HG03175 (cell line): ENCODE results near the gene PITPNC1.
"Not testable (repeated sequence)": the region's sequence is repeated elsewhere in the genome, so short reads cannot be mapped to it uniquely, and the experiment has no call there.

Experiments used
- ATAC-seq: cut with Tn5 transposase; IDR thresholded peaks from one replicate; pipeline ENCODE4 v1.9.1; 2021; ENCODE audit warnings: mild to moderate bottlenecking, moderate library complexity; ENCODE audit not compliant: unreplicated experiment

Gene PITPNC1

GRCh38 chr17:67503739-67504138, 126.7 kb downstream of the PITPNC1 start:
- no peak for ATAC-seq

GRCh38 chr17:67504182-67504581, 127.1 kb downstream of the PITPNC1 start:
- ATAC-seq: no peak

DNA sequence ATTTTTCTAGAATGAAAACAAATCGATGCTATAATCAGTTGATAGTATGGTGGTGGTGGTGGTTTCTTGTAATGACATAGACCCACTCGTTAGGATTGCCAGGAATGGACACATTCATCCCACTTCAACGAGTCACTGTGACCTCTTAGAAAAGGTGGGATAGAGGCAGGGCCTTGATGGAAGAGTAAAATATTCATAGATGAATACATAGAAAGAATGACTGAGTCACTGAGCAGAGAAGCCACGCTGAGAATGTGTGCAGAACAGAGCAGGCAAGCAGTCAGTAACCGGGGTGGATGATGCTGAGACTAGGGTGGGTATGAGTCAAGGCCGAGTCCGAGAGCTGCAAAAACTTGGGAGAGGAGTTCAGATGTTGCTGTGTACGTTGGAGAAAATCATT, 129.9 kb downstream of the PITPNC1 start:
- ATAC-seq: no peak

DNA sequence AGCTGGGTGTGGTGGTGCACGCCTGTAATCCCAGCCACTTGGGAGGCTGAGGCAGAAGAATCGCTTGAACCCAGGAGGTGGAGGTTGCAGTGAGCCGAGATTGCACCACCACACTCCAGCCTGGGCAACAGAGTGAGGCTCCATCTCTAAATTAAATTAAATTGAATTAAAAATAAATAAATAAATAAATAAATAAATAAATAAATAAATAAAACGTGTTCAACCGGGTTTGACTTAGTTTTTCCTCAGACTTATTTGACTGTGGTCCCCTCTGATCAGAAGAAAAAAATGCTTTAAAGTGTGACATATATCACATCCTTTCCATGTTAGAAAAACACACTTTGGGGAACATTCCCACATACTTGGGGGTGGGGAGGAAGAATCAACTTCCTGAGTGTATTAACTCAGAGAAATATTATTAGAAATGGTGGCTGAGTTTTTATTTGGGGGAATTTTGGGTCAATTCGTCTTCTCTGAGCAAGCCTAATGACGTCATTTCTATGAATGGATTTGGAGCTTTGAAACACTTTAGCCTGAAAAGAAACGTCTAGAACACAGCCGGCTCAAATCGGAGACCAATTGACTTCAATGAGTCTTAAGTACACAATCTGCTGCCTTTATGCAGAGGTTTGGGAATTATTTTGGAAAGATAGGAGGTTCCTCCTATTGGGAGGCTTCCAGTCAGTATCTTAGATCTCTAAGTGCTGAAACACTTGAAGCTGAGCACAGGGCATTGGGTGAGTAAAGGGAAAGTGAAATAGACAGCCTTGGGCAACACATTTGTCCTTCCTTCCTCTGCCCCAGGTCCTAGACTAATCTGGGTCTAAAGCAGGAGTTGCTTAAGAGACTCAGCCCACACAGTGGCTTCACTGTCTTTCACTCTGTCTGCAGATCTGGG, 132.6 kb downstream of the PITPNC1 start:
- no peak for ATAC-seq

- ATAC-seq: no peak
Observed at GRCh38 chr17:67511012-67511411, 133.9 kb downstream of the PITPNC1 start.

DNA sequence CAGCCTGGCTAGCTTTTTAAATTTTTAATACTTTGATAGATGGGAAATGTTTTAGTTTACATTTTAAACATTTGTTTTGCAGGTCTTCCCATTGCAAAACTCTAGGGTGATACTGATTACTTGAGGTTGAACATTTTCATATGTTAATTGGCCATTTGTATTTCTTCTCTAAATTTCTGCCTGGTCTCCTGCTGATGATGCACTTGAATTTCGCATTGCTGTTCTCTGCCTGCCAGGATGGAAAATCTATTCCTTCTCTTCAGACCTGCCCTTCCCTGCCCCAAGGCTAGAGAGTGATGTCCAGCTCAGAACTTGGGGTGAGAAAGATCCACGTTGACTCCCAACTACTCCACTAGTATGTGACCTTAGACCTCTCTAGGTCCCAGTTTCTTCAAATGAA, 134.7 kb downstream of the PITPNC1 start:
- no peak for ATAC-seq

DNA sequence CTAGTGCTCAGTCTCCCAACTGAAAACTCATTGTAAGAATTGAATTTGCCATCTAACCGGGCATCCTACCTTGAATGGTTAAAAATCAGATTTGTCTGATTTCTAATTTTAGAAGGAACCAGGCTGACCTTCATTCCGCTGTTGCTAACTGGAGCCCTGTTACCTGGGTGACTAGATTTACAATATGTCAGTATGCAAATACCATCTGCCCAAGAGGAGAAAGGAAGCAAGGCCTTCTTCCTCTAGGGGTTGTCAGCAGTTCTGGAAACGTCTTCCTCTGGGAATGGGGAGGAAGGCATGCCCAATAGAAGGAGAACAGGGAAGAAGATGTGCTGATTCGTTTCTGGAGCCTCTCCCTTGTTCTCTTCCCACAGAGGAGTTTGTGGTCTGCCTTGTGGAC, 137.9 kb downstream of the PITPNC1 start:
- no peak for ATAC-seq

DNA sequence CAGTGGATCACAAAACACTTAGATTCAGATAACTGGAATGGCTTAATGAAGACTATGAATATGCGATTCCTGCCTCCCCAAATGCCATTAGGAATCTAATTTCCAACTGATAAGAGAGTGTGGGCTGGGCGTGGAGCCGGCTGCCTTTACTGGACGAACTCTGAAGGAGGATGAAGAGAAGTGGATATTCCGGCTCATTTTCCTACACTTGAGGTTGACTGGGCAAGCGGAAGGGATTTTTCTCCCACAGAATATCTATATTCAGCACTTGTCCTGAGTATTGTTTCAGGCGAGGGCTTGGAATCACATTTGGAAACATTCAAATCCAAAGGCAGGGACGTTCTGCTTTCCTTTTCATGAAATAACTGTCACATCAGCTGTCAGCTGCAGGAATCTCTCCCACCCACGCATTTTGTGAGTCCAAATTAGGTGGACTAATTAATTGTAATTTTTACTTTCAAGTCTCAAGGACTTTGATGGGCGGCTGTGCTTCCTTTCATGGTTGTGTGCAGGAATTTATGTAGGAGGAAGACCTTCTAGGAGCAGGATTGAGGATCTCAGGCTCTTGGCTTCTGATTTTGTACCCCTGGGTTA, 138.5 kb downstream of the PITPNC1 start:
- no peak for ATAC-seq

GRCh38 chr17:67516571-67516970, 139.5 kb downstream of the PITPNC1 start:
- not testable (repeated sequence) for ATAC-seq

DNA sequence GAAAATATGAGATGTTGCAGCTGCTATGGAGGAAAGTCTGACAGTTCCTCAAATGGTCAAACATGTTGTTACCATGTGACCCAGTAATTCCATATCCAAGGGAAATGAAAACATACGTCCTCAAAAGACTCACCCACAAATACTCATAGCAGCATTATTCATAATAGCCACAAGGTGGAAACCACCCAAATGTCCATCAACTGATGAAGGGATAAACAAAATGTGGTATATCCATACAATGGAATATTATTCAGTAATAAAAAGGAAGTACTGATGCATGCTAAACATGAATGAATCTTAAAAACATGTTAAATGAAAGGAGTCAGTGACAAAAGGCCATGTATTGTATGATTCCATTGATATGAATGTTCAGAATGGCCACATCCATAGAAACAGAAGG, 140.2 kb downstream of the PITPNC1 start:
- ATAC-seq: no peak

DNA sequence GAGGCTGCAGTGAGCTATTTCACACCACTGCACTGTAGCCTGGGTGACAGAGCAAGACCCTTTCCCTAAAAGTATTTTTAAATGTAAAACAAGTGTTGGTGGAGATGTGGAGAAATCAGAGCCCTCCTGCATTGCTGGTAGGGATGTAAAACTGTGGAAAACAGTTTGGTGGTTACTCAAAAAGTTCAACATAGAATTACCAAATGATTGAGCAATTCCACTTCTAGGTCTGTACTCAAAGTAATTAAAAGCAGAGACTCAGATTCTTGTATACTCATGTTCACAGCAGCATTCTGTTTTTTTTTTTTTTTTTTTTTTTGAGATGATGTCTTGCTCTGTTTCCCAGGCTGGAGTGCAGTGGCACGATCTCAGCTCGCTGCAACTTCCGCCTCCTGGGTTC, 141.8 kb downstream of the PITPNC1 start:
- no peak for ATAC-seq

DNA sequence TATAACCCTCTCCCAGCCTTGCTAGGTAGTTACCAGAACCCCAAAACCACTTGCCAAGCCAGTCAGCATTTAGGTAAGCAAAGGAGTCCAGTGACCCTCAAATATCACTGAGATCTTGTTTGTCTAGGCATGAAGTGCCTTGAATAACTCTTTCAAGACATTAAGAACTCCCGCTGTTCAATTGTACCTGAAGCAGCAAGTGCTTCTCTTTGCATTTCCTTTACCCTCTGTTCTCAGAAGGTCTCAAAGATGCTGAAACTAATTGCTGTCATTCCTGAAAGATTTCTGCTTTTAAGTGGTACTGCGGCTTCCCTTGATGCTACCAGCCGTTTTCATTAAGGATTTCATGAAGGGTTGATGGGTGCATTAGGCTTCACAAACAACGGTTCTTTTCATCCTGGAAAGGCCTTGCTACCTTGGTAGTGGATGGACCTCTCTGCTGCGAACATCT, 142.7 kb downstream of the PITPNC1 start:
- no peak for ATAC-seq

DNA sequence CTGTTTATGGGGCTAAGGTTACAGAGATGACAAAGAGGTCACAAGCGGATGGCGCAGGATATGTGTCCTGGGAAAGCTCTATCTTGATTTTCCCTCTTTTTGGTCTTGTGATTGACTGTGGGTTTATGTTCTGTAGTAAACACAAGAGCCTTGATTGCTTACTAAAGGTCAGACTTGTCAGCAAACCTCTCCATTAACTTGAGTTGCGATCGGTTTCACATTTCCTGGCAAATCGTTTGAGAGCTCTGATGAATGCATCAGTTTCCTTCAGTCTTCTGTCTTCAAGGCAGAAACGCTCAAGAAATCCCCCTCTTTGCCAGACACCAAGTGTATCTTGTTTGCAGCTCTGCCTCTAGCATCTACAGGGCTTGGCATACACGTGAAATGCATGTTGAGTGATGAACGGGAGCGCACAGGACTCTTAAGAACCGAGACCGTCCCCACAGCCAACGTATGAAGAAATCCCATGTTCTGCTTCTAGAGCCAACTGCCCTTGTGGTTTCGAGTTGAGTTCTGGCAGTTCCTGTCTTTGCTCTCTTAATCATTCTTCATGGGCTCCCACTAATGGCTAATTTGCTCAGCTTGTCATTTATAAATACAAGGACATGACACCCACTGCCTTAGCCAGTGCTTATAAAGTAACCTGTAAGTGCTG, 143.3 kb downstream of the PITPNC1 start:
- no peak for ATAC-seq

DNA sequence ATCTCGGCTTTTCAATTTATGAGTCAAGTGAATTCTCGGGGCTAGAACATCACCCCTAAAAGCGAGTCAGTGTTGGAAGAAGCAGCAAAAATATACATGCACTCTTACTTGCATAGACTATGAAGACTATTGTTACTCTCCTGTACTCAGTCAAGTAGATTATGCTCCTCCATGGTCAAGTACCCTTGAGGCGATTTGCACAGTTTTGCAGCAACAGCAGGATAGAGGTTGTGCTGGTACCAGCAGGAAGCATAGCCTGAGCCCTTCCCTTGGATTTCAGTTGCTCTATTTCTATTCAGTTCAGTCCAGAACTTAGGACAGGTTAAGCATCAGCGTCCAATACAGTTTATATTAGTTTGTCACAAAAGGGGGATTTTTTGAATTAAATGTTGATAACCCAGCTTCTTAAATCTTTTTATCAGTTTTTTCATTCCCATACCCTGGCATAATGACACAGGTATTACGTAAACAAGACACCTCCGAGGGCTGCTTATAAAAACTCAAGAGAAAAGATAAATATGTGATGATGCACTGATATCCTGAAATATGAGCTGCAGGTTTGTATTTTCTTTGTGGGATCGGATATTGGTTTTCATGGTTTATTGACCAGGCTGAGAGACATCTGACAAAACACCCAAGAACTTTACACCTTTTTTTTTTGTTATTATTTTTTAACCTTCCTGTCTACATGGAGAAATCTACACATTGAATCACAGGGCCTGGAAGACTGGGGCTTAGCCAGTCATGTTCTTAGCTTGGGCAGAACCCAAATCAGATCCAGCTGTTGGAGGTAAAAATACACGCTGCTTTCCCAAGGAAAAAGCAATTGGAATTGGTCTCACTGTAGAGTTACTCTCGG, 144.1 kb downstream of the PITPNC1 start:
- ATAC-seq: no peak

DNA sequence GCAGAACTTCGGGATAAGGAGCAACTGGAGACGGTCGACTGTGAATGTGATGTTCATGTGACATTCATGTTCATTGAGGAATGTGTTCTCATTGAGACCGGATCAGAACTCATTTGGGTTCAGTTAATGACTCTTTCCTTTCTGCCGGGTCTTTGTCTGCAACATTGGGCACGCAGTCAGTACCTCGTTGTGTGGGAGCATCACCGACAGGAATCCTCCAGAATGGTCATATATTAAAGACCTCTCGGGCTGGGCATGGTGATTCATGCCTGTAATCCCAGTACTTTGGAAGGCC, 144.6 kb downstream of the PITPNC1 start:
- ATAC-seq: no peak

- ATAC-seq: no peak
Observed at GRCh38 chr17:67523101-67523500, 146.0 kb downstream of the PITPNC1 start.

GRCh38 chr17:67525239-67526135, 148.4 kb downstream of the PITPNC1 start:
- no peak for ATAC-seq

- ATAC-seq: no peak
Observed at GRCh38 chr17:67526700-67527099, 149.6 kb downstream of the PITPNC1 start.

- no peak for ATAC-seq
Observed at GRCh38 chr17:67528751-67529436, 151.8 kb downstream of the PITPNC1 start.

GRCh38 chr17:67531291-67531690, 154.2 kb downstream of the PITPNC1 start:
- ATAC-seq: peak; percentile 94
